ENCODE results near the gene SLCO3A1.

DNA sequence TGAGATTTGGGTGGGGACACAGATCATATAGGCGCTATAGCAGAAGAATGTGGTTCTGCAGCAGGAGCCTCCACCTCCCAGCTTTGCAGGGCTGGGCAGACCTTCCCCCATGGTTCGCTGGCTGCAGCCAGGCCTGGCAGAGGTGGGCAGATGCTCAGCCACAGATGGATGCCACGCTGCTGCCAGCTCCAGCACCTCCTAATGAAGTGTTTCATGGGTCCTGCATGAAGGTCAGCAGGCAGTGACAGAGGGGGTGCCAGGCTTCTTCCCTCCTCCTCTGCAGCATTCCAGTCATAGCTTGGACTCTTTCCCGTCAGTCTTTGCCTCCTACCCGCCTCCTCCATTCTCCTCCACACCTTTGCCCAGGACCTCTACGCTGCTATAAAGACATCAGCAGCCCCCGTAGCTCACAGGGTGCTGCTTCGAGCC lies 85.9 kb downstream of the SLCO3A1 start:
- TF ChIP-seq, protein P1, sequence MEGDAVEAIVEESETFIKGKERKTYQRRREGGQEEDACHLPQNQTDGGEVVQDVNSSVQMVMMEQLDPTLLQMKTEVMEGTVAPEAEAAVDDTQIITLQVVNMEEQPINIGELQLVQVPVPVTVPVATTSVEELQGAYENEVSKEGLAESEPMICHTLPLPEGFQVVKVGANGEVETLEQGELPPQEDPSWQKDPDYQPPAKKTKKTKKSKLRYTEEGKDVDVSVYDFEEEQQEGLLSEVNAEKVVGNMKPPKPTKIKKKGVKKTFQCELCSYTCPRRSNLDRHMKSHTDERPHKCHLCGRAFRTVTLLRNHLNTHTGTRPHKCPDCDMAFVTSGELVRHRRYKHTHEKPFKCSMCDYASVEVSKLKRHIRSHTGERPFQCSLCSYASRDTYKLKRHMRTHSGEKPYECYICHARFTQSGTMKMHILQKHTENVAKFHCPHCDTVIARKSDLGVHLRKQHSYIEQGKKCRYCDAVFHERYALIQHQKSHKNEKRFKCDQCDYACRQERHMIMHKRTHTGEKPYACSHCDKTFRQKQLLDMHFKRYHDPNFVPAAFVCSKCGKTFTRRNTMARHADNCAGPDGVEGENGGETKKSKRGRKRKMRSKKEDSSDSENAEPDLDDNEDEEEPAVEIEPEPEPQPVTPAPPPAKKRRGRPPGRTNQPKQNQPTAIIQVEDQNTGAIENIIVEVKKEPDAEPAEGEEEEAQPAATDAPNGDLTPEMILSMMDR (IDR thresholded peaks at IDR 0.05 in 2 of 3, conservative IDR thresholded peaks at IDR 0.05 in 1 of 3; ENCODE audit: borderline replicate concordance in 1 of 3, insufficient read depth in 1 of 3, low read depth in 2 of 3, low read length in 2 of 3), result no peak
- no peak for TF ChIP-seq EZH2phosphoT487 (IDR thresholded peaks at IDR 0.05; ENCODE audit: borderline replicate concordance)
- TF ChIP-seq, protein P2, sequence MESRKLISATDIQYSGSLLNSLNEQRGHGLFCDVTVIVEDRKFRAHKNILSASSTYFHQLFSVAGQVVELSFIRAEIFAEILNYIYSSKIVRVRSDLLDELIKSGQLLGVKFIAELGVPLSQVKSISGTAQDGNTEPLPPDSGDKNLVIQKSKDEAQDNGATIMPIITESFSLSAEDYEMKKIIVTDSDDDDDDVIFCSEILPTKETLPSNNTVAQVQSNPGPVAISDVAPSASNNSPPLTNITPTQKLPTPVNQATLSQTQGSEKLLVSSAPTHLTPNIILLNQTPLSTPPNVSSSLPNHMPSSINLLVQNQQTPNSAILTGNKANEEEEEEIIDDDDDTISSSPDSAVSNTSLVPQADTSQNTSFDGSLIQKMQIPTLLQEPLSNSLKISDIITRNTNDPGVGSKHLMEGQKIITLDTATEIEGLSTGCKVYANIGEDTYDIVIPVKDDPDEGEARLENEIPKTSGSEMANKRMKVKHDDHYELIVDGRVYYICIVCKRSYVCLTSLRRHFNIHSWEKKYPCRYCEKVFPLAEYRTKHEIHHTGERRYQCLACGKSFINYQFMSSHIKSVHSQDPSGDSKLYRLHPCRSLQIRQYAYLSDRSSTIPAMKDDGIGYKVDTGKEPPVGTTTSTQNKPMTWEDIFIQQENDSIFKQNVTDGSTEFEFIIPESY (IDR thresholded peaks at IDR 0.05; ENCODE audit: extremely low read depth, insufficient replicate concordance, low read length), result no peak
- TF ChIP-seq ZFX (IDR thresholded peaks at IDR 0.05), result no peak
- TF ChIP-seq POLR2AphosphoS5 (IDR thresholded peaks at IDR 0.05; ENCODE audit: low read depth, low read length), result no peak
- TF ChIP-seq POLR2A (IDR thresholded peaks at IDR 0.05; ENCODE audit: borderline replicate concordance, extremely low read depth, insufficient read depth, insufficient read length), result no peak
- TF ChIP-seq EZH2 (IDR thresholded peaks at IDR 0.05), result no peak
- no peak for TF ChIP-seq FOSL1 (IDR thresholded peaks at IDR 0.05; ENCODE audit: low read depth)

Data from HCT116 (cell line).